HepG2 (cell line): ENCODE measurements around the gene CACNB4. TPM values are rescaled to one million over a fixed set of nuclear protein-coding genes. Genes with fewer than 3 reads are reported as not detected.
A peak's percentile ranks its signal among the peaks of the same experiment; 100 is the strongest.

Source experiments
- ARHGAP35 ChIP-seq: sonication (generic); formaldehyde crosslinking; IDR thresholded peaks from 2 replicates; pipeline ENCODE4 v1.9.0; 2022; ENCODE audit warnings: mild to moderate bottlenecking, inconsistent platforms, moderate library complexity, missing genetic modification reagents, borderline replicate concordance
- BORCS8-MEF2B ChIP-seq: sonication (generic); formaldehyde crosslinking; IDR thresholded peaks from 2 replicates; pipeline ENCODE4 v1.8.0; 2022; ENCODE audit warnings: mild to moderate bottlenecking, missing genetic modification reagents
- CBX2 ChIP-seq, 2 experiments: fragments of 200-600 bp in 1 of 2; sonication (generic); formaldehyde crosslinking in 1 of 2; IDR thresholded peaks; 2 replicates each; pipeline versions ENCODE4 v1.7.0 to v1.8.1; 2018 to 2022; ENCODE audit warnings: low read depth in 2 of 2, low read length in 1 of 2, mild to moderate bottlenecking in 1 of 2, missing genetic modification reagents in 1 of 2
- ELK4 ChIP-seq: sonication (generic); formaldehyde crosslinking; IDR thresholded peaks from 2 replicates; pipeline ENCODE4 v1.9.0; 2021; ENCODE audit warnings: missing genetic modification reagents, borderline replicate concordance
- GATAD2A ChIP-seq: IDR thresholded peaks from 2 replicates; pipeline ENCODE4 v1.6.1; 2016
- GTF2F1 ChIP-seq: fragments of 150-350 bp; IDR thresholded peaks from 2 replicates; pipeline ENCODE4 v1.6.1; 2014; ENCODE audit warnings: low read length
- HMGXB4 ChIP-seq, 2 experiments: sonication (generic) in 1 of 2; formaldehyde crosslinking in 1 of 2; IDR thresholded peaks; 2 replicates each; pipeline versions ENCODE4 v1.4.0 to v1.6.1; 2018 to 2020; ENCODE audit warnings: missing genetic modification reagents in 2 of 2, borderline replicate concordance in 1 of 2, low read depth in 1 of 2, mild to moderate bottlenecking in 1 of 2, missing biosample characterization in 1 of 2
- KDM1A ChIP-seq: IDR thresholded peaks from 2 replicates; pipeline ENCODE4 v1.6.1; 2016; ENCODE audit warnings: missing compliant biosample characterization
- MED13 ChIP-seq: sonication (generic); formaldehyde crosslinking; IDR thresholded peaks from 2 replicates; pipeline ENCODE4 v1.5.0; 2020; ENCODE audit warnings: missing genetic modification reagents
- MEIS1 ChIP-seq: sonication (generic); formaldehyde crosslinking; IDR thresholded peaks from 2 replicates; pipeline ENCODE4 v1.9.0; 2021; ENCODE audit warnings: mild to moderate bottlenecking, missing genetic modification reagents, moderate library complexity, borderline replicate concordance
- RBM22 ChIP-seq: fragments of 200-400 bp; formaldehyde crosslinking; optimal IDR thresholded peaks from 2 replicates; pipeline ENCODE3; 2017; ENCODE audit warnings: mild to moderate bottlenecking, low read length, moderate library complexity
- STAG1 ChIP-seq: sonication (generic); formaldehyde crosslinking; IDR thresholded peaks from 2 replicates; pipeline ENCODE4 v1.4.0; 2020; ENCODE audit warnings: missing genetic modification reagents
- STAT5B ChIP-seq: sonication (generic); formaldehyde crosslinking; IDR thresholded peaks from 2 replicates; pipeline ENCODE4 v1.4.0; 2020; ENCODE audit warnings: missing genetic modification reagents
- TCF7L2 ChIP-seq: IDR thresholded peaks from 2 replicates; pipeline ENCODE4 v1.6.1; 2011; ENCODE audit warnings: mild to moderate bottlenecking, low read depth, low read length, moderate library complexity
- ZBTB7B ChIP-seq: sonication (generic); formaldehyde crosslinking; IDR thresholded peaks from 2 replicates; pipeline ENCODE4 v1.4.0; 2020; ENCODE audit warnings: missing genetic modification reagents
- ZFP82 ChIP-seq: sonication (generic); formaldehyde crosslinking; IDR thresholded peaks from 2 replicates; pipeline ENCODE4 v1.5.1; 2020; ENCODE audit warnings: mild to moderate bottlenecking, missing genetic modification reagents, borderline replicate concordance
- ZNF224 ChIP-seq: sonication (generic); formaldehyde crosslinking; IDR thresholded peaks from 2 replicates; pipeline ENCODE4 v1.5.0; 2020; ENCODE audit warnings: mild to moderate bottlenecking, missing genetic modification reagents
- ZNF274 ChIP-seq: sonication (generic); formaldehyde crosslinking; IDR thresholded peaks from 2 replicates; pipeline ENCODE4 v1.5.1; 2020; ENCODE audit warnings: mild to moderate bottlenecking, missing genetic modification reagents
- ZNF280D ChIP-seq: sonication (generic); formaldehyde crosslinking; IDR thresholded peaks from 2 replicates; pipeline ENCODE4 v1.5.1; 2020; ENCODE audit warnings: mild to moderate bottlenecking, missing genetic modification reagents
- ZNF282 ChIP-seq: fragments of 450-650 bp; IDR thresholded peaks from 2 replicates; pipeline ENCODE4 v1.6.1; 2018; ENCODE audit not compliant: partially characterized antibody
- ZNF549 ChIP-seq: sonication (generic); formaldehyde crosslinking; IDR thresholded peaks from 2 replicates; pipeline ENCODE4 v1.5.0; 2020; ENCODE audit warnings: missing genetic modification reagents
- polyA plus RNA-seq, 8 experiments: library from polyadenylated mRNA; depleted of rRNA in 3 of 8; stranded (reverse) in 7 of 8; unstranded in 1 of 8; fragments of >200 nt; fragmentation: Illumina TruSeq in 4 of 8; extraction: Trizol in 4 of 8; gene quantifications; 2 replicates each; pipeline versions ENCODE4 v1.2.1 to v1.2.3, GENCODE V29; 2011 to 2016; ENCODE audit warnings: low read depth in 4 of 8, missing spikeins in 1 of 8, mixed read lengths in 1 of 8; ENCODE audit not compliant: insufficient read depth in 1 of 8
- total RNA-seq, 5 experiments: library from RNA; depleted of rRNA; stranded (reverse); fragments of >200 nt; fragmentation: Illumina TruSeq; extraction: Trizol; gene quantifications; 2 replicates each; pipeline ENCODE4 v1.2.3, GENCODE V29; 2016; ENCODE audit warnings: low read depth in 1 of 5
- TF ChIP-seq, protein P1 (sequence below): sonication (generic); formaldehyde crosslinking; IDR thresholded peaks from 2 replicates; pipeline ENCODE4 v1.9.0; 2022; ENCODE audit warnings: low read depth, missing genetic modification reagents

The CACNB4 gene
- total and polyA plus RNA-seq, 2 of the 13 experiments (the other 11 are each of a cell fraction or from before 2014, with no cell fraction given) = 5.1 to 14.3 TPM

DNA sequence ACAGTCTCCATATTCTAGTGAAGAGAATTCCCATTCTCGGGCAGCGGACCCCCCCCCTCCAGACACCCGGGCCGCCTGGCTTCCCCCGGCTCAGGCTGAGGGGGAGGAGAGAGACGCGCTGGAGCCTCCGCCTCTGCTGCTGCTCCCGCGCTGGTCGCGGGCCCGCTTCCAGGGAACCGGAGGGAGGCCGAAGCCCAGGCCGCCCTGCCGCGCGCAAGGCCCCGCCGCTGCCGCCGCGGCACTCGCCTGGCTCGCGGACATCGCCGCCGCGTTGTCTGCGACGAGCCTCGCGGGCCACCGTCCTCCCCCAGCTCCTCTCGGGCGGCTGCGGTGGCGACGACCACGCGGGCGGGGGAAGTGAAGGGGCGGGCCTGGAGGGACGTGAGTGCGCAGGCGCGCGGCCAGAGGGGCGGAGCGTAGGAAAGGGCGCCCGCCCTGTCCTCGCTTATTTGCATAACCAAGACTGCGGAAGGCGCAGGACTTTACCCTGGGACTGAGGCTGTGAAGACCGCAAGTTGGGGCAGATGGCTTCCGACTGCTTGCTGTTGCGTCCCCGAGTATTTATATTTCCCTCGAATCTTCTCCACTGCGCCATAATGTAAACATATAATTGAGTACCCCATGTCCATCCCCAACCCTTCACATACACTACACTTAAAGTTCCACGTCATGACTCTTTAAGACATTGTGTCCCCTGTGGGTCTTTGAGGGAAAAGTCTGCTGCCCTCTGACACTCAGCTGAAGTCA is 270.5 kb downstream of the CACNB4 start, which contains the start of gene ARL5A (continued):
- TF ChIP-seq ELK4 (CRISPR knock-in tag) = no peak
- no peak for TF ChIP-seq RBM22
- peak; percentile 19; the same call in 1 of the 2 replicates for TF ChIP-seq STAG1 (CRISPR knock-in tag)
- no peak for TF ChIP-seq STAT5B (CRISPR knock-in tag)
- peak; percentile 45; the same call in 1 of the 2 replicates for TF ChIP-seq ZNF274 (CRISPR knock-in tag)
- TF ChIP-seq GATAD2A = peak; percentile 63
- TF ChIP-seq MEIS1 (CRISPR knock-in tag) = 0 out of 2 replicates have a peak, but pooled peaks have one; percentile 43
- TF ChIP-seq CBX2 (IDR thresholded peaks at IDR 0.05; ENCODE audit: low read depth, low read length) = no peak
- no peak for TF ChIP-seq CBX2 (CRISPR knock-in tag; IDR thresholded peaks at IDR 0.05; ENCODE audit: low read depth)
- TF ChIP-seq ARHGAP35 (CRISPR knock-in tag) = no peak
- TF ChIP-seq ZNF282 = no peak
- TF ChIP-seq ZNF549 (CRISPR knock-in tag) = no peak
- no peak for TF ChIP-seq GTF2F1
- peak; percentile 57; the same call in 1 of the 2 replicates for TF ChIP-seq ZFP82
- no peak for TF ChIP-seq ZNF280D (CRISPR knock-in tag)
- no peak for TF ChIP-seq MED13
- TF ChIP-seq BORCS8-MEF2B (CRISPR knock-in tag) = peak; percentile 76; the same call in 1 of the 2 replicates
- peak; percentile 37; the same call in 1 of the 2 replicates for TF ChIP-seq ZBTB7B (CRISPR knock-in tag)
- TF ChIP-seq, protein P1, sequence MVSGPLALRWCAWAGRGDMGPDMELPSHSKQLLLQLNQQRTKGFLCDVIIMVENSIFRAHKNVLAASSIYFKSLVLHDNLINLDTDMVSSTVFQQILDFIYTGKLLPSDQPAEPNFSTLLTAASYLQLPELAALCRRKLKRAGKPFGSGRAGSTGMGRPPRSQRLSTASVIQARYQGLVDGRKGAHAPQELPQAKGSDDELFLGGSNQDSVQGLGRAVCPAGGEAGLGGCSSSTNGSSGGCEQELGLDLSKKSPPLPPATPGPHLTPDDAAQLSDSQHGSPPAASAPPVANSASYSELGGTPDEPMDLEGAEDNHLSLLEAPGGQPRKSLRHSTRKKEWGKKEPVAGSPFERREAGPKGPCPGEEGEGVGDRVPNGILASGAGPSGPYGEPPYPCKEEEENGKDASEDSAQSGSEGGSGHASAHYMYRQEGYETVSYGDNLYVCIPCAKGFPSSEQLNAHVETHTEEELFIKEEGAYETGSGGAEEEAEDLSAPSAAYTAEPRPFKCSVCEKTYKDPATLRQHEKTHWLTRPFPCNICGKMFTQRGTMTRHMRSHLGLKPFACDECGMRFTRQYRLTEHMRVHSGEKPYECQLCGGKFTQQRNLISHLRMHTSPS (CRISPR knock-in tag) = no peak; the same call in none of the 2 replicates
- TF ChIP-seq HMGXB4 (CRISPR knock-in tag; IDR thresholded peaks at IDR 0.05; ENCODE audit: borderline replicate concordance in 1 of 2, low read depth in 1 of 2) = peak; percentile 75 to 85
- TF ChIP-seq ZNF224 (CRISPR knock-in tag) = peak; percentile 11; the same call in 1 of the 2 replicates
- no peak for TF ChIP-seq TCF7L2
- no peak for TF ChIP-seq KDM1A (CRISPR knock-in tag)
